Fibroblast of mammary gland (primary cell): ENCODE results near the gene EP400.
"Not testable (repeated sequence)": the region's sequence is repeated elsewhere in the genome, so short reads cannot be mapped to it uniquely, and the experiment has no call there.

Experiments used
- DNase-seq: peaks from one replicate; pipeline ENCODE4 v3.0.0-alpha.2; 2010; ENCODE audit warnings: low read depth
- H3K4me3 ChIP-seq: 2 replicates; pipeline ENCODE4 v1.5.1; 2011; ENCODE audit warnings: low read depth, mild to moderate bottlenecking, low read length, moderate library complexity; ENCODE audit not compliant: control insufficient read depth
- TF ChIP-seq, protein P1 (sequence below): conservative IDR thresholded peaks from 2 replicates; pipeline ENCODE4 v1.5.1; 2011; ENCODE audit warnings: low read depth, low read length, inconsistent platforms; ENCODE audit not compliant: control insufficient read depth, insufficient read depth

EP400 gene

DNA sequence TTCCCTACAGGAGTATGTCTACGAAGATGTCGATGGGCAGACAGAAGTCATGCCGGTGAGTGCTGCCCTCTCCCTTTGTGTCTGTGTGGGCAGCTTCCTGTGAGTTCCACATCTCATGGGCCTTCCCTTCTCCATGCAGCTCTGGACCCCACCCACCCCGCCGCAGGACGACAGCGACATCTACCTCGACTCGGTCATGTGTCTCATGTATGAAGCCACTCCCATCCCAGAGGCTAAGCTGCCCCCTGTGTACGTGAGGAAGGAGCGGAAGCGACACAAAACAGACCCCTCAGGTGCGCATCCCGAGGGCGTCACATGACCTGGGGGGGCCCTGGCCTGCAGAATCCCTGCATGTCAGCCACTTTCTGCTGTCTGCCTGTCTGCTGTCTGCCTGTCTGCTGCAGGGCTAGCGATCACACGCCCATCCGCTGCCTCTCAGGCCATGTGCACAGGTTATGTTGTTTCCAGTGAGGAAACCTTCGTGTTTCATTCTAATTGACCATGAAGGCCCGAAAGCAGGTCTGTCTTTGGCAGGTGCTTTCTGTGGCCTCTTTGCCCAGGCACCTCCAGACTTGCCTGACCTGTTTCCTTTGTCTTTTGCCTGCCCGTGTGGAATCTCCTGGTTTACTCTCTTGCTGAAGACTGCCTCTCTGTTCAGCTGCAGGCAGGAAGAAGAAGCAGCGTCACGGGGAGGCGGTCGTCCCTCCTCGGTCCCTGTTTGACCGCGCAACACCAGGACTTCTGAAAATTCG lies 95.1 kb downstream of the EP400 start:
- TF ChIP-seq, protein P1, sequence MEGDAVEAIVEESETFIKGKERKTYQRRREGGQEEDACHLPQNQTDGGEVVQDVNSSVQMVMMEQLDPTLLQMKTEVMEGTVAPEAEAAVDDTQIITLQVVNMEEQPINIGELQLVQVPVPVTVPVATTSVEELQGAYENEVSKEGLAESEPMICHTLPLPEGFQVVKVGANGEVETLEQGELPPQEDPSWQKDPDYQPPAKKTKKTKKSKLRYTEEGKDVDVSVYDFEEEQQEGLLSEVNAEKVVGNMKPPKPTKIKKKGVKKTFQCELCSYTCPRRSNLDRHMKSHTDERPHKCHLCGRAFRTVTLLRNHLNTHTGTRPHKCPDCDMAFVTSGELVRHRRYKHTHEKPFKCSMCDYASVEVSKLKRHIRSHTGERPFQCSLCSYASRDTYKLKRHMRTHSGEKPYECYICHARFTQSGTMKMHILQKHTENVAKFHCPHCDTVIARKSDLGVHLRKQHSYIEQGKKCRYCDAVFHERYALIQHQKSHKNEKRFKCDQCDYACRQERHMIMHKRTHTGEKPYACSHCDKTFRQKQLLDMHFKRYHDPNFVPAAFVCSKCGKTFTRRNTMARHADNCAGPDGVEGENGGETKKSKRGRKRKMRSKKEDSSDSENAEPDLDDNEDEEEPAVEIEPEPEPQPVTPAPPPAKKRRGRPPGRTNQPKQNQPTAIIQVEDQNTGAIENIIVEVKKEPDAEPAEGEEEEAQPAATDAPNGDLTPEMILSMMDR, result no peak
- no peak for DNase-seq
- H3K4me3 ChIP-seq, result no peak overlapping the region

DNA sequence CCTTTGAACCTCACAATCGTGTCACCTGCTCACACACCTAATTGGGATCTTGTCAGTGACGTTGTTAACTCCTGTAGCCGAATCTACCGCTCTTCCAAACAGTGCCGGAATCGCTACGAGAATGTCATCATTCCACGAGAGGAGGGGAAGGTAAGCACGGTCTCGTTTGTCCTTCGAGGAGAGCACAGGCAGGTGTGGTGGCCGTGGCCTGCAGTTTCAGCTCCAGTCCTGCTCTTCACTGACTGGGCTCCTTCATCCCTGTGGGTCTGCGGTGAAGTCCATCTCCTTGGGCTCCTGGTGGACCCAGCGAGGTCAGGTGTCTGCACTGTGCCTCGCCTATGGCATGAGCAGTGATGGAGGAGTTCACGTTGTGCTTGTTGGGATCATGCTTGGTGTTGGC lies 96.0 kb downstream of the EP400 start:
- no peak overlapping the region for H3K4me3 ChIP-seq
- DNase-seq, result no peak
- TF ChIP-seq, protein P1, result no peak

DNA sequence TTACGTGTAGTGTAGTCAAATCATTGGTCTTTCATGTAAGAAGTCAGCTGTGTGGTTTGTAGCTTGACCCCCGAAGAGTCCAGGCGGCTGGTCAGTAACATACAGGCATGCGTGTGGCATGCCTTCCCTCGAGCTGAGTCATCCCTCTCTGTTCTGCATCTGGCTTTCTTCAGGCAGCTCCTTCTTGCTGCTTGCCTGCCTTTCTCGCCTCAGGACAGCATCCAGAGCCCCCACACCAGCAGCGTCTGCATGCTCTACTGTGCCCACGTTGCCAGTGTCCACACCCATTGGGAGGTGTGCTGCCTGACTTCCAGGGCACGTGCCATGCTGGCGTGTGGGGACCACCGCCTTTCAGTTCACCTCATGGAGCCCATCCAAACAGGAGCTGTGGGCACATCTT lies 96.8 kb downstream of the EP400 start:
- H3K4me3 ChIP-seq, result no peak overlapping the region
- peak; percentile 90 for DNase-seq
- TF ChIP-seq, protein P1, result no peak

DNA sequence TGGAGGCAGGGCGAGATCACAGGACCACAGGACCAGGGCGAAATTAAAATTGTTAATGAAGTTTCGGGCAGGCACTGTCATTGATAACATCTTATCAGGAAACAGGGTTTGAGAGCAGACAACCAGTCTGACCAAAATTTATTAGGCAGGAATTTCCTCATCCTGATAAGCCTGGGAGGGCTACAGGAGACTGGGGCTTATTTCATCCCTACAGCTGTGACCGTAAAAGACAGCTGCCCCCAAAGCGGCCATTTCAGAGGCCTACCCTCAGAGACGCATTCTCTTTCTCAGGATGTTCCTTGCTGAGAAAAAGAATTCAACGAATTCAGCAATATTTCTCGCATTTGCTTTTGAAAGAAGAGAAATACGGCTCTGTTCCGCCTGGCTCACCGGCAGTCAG lies 97.9 kb downstream of the EP400 start:
- not testable (repeated sequence) for DNase-seq, H3K4me3 ChIP-seq

DNA sequence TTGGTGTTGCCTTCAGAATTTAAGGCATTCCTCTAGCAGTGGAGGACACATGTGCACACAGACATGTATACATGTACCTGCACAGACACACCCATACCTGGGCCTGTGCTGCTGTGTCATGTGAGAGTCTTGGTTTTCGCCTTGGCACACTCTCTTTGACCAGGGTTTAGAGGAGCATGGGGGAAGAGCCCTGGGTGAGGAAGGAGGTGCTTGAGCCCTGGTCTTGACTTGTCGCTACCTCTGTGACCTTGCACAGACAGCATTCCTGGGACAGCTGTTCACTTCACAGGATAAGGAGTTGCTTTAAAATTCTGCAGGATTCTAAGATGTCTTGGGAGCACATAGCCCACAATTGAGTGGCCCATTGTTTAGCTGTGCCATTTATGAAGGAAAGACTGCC lies 99.7 kb downstream of the EP400 start:
- no peak overlapping the region for H3K4me3 ChIP-seq
- DNase-seq, result no peak
- TF ChIP-seq, protein P1, result no peak

DNA sequence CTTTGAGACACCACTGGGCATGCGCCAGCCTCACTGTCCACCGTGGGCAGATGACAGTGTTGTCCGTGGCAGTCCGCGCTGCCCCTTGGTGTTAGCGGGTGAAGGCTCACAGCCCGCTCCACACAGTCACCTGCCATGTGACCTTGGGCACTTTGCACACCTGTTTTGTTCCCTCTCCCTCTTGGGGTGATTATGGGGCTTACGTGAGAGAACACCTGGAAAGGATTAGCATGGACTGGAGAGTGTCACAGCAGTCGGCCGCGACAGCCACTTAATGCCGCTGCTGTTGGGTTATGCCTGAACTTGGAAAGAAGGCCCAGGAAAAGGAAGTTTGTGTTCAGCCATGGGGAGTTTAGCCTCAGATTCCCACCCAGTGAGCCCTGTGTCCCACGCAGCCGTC lies 100.1 kb downstream of the EP400 start:
- no peak overlapping the region for H3K4me3 ChIP-seq
- TF ChIP-seq, protein P1, result no peak
- no peak for DNase-seq

DNA sequence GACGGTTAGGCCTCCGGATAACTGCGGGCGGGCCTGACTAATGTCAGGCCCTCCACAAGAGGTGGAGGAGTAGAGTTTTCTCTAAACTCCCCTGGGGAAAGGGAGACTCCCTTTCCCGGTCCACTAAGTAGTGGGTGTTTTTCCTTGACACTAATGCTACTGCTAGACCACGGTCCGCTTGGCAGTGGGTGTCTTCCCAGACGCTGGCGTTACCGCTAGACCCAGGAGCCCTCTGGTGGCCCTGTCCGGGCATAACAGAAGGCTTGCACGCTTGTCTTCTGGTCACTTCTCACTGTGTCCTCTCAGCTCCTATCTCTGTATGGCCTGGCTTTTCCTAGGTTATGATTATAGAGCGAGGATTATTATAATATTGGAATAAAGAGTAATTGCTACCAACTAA lies 102.0 kb downstream of the EP400 start:
- TF ChIP-seq, protein P1, result peak; percentile 41
- not testable (repeated sequence) for H3K4me3 ChIP-seq
- peak; percentile 43 for DNase-seq
